BLaER1 treated with 17β-estradiol and CSF1 and Interleukin-3, amounts not matched to agents 10 nM and 100 nM (cell line): Measurements from ENCODE around the gene MRPS18C.

ENCODE experiments used
- H3K27ac ChIP-seq, 11 experiments: shearing (Covaris generic); formaldehyde crosslinking; 2 replicates each; pipeline ENCODE4 v1.8.1; 2022
- H3K27me3 ChIP-seq, 11 experiments: shearing (Covaris generic); formaldehyde crosslinking; 2 replicates each; pipeline ENCODE4 v1.8.1; 2022
- H3K36me3 ChIP-seq, 11 experiments: shearing (Covaris generic); formaldehyde crosslinking; 2 replicates each; pipeline ENCODE4 v1.8.1; 2022
- H3K4me1 ChIP-seq, 10 experiments: shearing (Covaris generic); formaldehyde crosslinking; 2 replicates each; pipeline ENCODE4 v1.8.1; 2022
- H3K4me2 ChIP-seq, 11 experiments: shearing (Covaris generic); formaldehyde crosslinking; 2 replicates each; pipeline ENCODE4 v1.8.1; 2022
- H3K4me3 ChIP-seq, 10 experiments: shearing (Covaris generic); formaldehyde crosslinking; 2 replicates each; pipeline ENCODE4 v1.8.1; 2022
- H3K9ac ChIP-seq, 11 experiments: shearing (Covaris generic); formaldehyde crosslinking; 2 replicates each; pipeline ENCODE4 v1.8.1; 2022
- H3K9me3 ChIP-seq, 11 experiments: shearing (Covaris generic); formaldehyde crosslinking; replicated peaks in 1 of 11; 2 replicates each; pipeline ENCODE4 v1.8.1; 2022
- H4K20me1 ChIP-seq, 11 experiments: shearing (Covaris generic); formaldehyde crosslinking; 2 replicates each; pipeline ENCODE4 v1.8.1; 2022
- Cebpa-rat ChIP-seq, 11 experiments: shearing (Covaris generic); IDR thresholded peaks; 2 replicates each; pipeline ENCODE4 v1.8.1; 2022

Gene MRPS18C

GRCh38 chr4:83440899-83441298, 15.0 kb upstream of the MRPS18C start:
- Histone ChIP-seq H4K20me1 (no peaks in the 10 kb centered on the region), H3K27me3 (no peaks in the 10 kb centered on the region), H3K36me3 (peaks cover 63 to 97% (median 78%) of the 10 kb centered on the region in 11 experiments), H3K4me3 (no peak overlapping the region), H3K9me3 (no peaks in the 10 kb centered on the region), H3K4me2 (peak overlapping the region in 2 of 11 experiments; percentile 2 to 38; a peak in 3 of 22 replicates), H3K4me1 (peaks cover 0 to 25% (median 10%) of the 10 kb centered on the region in 10 experiments; a peak in 11 of 20 replicates), H3K9ac (no peak overlapping the region), H3K27ac (no peak overlapping the region; a peak in 1 of 22 replicates)
- TF ChIP-seq Cebpa-rat (IDR thresholded peaks at IDR 0.05), result no peak

DNA sequence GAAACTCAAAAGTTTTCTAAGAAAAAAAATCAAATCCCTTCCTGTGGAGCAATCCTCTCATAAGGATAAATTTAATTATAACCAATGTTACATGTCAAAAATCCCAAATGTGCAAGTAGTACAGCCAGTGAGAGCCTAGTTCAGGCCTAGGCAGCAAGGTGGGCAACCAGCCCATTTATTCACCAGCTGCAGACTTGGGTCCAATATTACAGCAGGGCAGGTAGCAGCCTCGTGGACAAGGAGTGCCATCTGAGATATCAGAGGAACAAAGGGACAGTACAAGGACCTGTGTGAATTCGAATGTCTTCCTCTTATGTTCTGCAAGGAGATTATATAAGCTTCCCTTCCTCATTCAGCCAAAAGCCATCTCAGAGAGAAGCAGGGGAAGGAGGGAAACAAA, 6.8 kb upstream of the MRPS18C start:
- no peak overlapping the region for H3K4me2 ChIP-seq
- no peaks in the 10 kb centered on the region for H3K27me3 ChIP-seq
- TF ChIP-seq Cebpa-rat (IDR thresholded peaks at IDR 0.05), result no peak
- no peak overlapping the region for H3K4me3 ChIP-seq
- no peak overlapping the region for H3K27ac ChIP-seq
- H3K36me3 ChIP-seq, result peaks cover 49 to 82% (median 69%) of the 10 kb centered on the region in 11 experiments
- peaks cover 0 to 3% (median 0%) of the 10 kb centered on the region in 11 experiments; a peak in 2 of 22 replicates for H4K20me1 ChIP-seq
- peaks cover 5 to 33% (median 7%) of the 10 kb centered on the region in 10 experiments for H3K4me1 ChIP-seq
- H3K9me3 ChIP-seq, result no peaks in the 10 kb centered on the region
- 0 out of 22 replicates have a peak overlapping the region, but pooled peaks of 1 of the 11 experiments have one; percentile 23 for H3K9ac ChIP-seq

- no peaks in the 10 kb centered on the region for H3K27me3 ChIP-seq
- H3K9ac ChIP-seq, result peak overlapping the region; percentile 87 to 97 (median 91)
- no peaks in the 10 kb centered on the region for H3K9me3 ChIP-seq
- peaks cover 40 to 65% (median 55%) of the 10 kb centered on the region in 11 experiments; a peak in 21 of 22 replicates for H3K36me3 ChIP-seq
- peak overlapping the region; percentile 93 to 98 (median 95) for H3K27ac ChIP-seq
- H4K20me1 ChIP-seq, result peaks cover 0 to 8% (median 0%) of the 10 kb centered on the region in 11 experiments; a peak in 2 of 22 replicates
- H3K4me1 ChIP-seq, result peaks cover 26 to 60% (median 30%) of the 10 kb centered on the region in 10 experiments
- H3K4me2 ChIP-seq, result peak overlapping the region; percentile 79 to 94 (median 83)
- TF ChIP-seq Cebpa-rat (IDR thresholded peaks at IDR 0.05), result no peak
- peak overlapping the region; percentile 69 to 88 (median 76) for H3K4me3 ChIP-seq
These were observed 1.2 kb upstream of the MRPS18C start for GRCh38 chr4:83454686-83455085.

GRCh38 chr4:83456184-83456501, 285 bp downstream of the MRPS18C start:
- Histone ChIP-seq H3K9me3 (no peaks in the 10 kb centered on the region), H3K27ac (peak overlapping the region; percentile 93 to 98 (median 95)), H3K4me3 (peak overlapping the region; percentile 69 to 88 (median 76)), H3K4me1 (peaks cover 26 to 54% (median 30%) of the 10 kb centered on the region in 10 experiments), H3K27me3 (no peaks in the 10 kb centered on the region), H3K4me2 (peak overlapping the region; percentile 76 to 95 (median 86)), H4K20me1 (peaks cover 0 to 8% (median 0%) of the 10 kb centered on the region in 11 experiments; a peak in 2 of 22 replicates), H3K9ac (peak overlapping the region; percentile 87 to 97 (median 91)), H3K36me3 (peaks cover 54 to 72% (median 63%) of the 10 kb centered on the region in 11 experiments)
- no peak; a peak in 1 of 22 replicates for TF ChIP-seq Cebpa-rat (IDR thresholded peaks at IDR 0.05)

DNA sequence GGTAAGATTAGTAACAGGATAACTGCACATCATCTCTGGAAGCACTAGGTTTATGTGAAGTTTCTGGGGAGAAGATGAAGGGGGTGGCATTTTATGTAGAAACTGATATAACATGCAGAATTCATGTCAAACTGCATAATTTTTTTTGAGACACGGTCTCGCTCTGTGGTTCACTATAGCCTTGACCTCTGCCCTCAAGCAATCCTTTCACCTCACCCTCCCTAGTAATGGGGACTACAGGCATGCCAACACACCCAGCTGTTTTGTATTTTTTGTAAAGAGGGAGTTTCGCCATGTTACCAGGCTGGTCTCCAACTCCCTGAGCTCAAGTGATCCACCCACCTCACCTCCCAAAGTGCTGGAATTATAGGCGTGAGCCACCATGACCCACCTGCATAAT, 17.6 kb downstream of the MRPS18C start:
- Histone ChIP-seq H3K9me3 (no peaks in the 10 kb centered on the region), H3K27ac (no peak overlapping the region), H3K4me2 (no peak overlapping the region), H3K9ac (no peak overlapping the region), H3K4me1 (no peaks in the 10 kb centered on the region), H3K27me3 (no peaks in the 10 kb centered on the region), H3K36me3 (peaks cover 63 to 96% (median 75%) of the 10 kb centered on the region in 11 experiments), H3K4me3 (no peak overlapping the region), H4K20me1 (no peaks in the 10 kb centered on the region)
- no peak for TF ChIP-seq Cebpa-rat (IDR thresholded peaks at IDR 0.05)

- Histone ChIP-seq H4K20me1 (no peaks in the 10 kb centered on the region), H3K4me3 (no peak overlapping the region), H3K9ac (no peak overlapping the region), H3K27me3 (no peaks in the 10 kb centered on the region), H3K4me2 (no peak overlapping the region), H3K4me1 (no peaks in the 10 kb centered on the region), H3K9me3 (no peaks in the 10 kb centered on the region), H3K27ac (no peak overlapping the region), H3K36me3 (peaks cover 63 to 96% (median 76%) of the 10 kb centered on the region in 11 experiments)
- no peak for TF ChIP-seq Cebpa-rat (IDR thresholded peaks at IDR 0.05)
These were observed 18.1 kb downstream of the MRPS18C start for GRCh38 chr4:83473966-83474365.

DNA sequence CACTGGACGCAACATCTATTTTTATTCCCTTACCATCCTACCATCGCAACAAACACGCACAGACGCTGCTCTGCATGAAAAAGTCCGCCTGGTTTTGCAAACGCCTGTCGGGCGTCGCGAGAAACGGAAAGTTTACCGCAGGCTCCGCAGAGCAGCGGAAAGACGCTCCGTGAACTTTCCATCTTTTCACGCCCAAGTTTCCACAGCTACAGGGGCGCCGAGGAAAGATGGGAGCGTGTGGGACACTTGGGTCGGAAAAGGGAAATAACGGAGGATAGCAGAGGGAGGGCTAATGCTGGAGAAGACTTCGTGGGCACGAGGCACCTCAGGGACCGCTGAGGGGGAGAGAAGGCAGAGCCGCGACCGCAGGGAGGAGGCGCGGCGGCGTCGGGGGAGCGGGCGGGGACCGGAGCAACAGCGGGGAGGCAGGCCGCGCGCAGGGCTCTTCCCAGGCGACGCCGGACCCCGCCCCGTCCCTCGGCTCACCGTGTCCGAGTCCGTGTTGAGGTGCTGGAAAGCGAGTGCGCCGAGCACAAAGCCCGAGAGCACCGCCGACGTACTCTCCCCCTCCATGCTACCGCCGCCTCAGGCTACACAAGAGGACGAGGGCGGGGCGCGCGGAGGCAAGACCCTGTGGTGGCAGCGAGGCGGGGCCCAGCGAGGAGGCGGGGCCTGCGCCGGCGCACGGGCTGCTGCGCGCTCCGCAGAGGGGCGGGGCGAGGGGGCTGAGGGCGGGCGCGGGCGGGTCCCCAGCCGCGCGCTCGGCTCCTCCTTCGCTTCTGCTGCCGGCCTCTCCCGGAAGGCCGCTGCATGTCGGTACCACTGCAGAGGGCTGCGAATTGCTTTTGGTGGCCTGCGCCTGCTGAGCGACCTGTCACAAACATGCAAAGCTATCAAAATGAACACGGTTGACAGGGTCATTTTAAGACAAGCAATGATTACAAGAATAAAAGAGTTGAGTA, 28.9 kb downstream of the MRPS18C start, which contains the start of gene ABRAXAS1:
Gene ABRAXAS1, minus strand, starts transcription at position 601 of the 962 bp plus-strand sequence. Its CDS starts 28 bp downstream, at position 573.
- Histone ChIP-seq H3K27me3 (no peaks in the 10 kb centered on the region), H3K4me3 (peak within 1 kb of the TSS; percentile 64 to 88 (median 75)), H3K36me3 (peaks cover 7 to 34% (median 18%) of the 10 kb centered on the region in 11 experiments; a peak in 21 of 22 replicates), H3K27ac (peak within 1 kb of the TSS; percentile 16 to 93 (median 86); a peak in 21 of 22 replicates), H3K9me3 (no peaks in the 10 kb centered on the region), H4K20me1 (no peaks in the 10 kb centered on the region), H3K9ac (peak within 1 kb of the TSS; percentile 78 to 90 (median 87)), H3K4me1 (peaks cover 19 to 33% (median 27%) of the 10 kb centered on the region in 10 experiments), H3K4me2 (peak within 1 kb of the TSS; percentile 76 to 95 (median 85))
- TF ChIP-seq Cebpa-rat (IDR thresholded peaks at IDR 0.05), result no peak

DNA sequence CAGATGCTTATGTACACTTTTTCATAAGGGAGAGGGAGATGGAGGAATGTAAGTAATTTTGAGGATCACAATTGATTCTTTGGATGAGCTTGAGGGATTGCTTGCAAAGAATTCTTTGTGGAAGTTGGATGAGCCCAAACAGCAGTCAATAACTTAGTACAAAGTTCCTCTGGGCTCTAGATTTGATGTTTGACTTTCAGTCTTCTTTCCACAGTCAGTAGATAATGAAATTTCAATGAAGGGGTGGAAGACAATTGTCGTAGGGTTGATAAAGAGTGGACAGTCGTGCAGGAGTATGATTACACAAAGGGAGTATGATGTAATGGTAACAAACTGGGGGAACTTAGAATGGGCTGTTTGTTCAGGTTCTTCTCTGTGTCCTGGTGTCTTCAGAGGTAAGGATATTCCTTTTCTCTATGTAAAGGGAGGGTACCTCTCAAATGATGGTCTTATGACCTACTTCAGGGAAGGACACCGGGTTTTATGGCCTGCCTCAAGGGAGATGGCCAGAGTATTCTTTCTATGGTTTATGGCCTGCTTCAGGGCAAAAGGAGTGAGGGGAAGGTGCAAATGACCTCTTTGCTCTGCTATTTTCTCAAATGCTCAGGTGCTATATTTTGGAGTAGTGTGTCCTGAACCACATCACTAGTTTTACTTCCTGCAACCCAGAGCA, 30.7 kb downstream of the MRPS18C start:
- Histone ChIP-seq H3K4me1 (peaks cover 19 to 31% (median 27%) of the 10 kb centered on the region in 10 experiments), H3K27me3 (no peaks in the 10 kb centered on the region), H3K27ac (no peak overlapping the region), H3K9me3 (no peaks in the 10 kb centered on the region), H3K4me2 (no peak overlapping the region; a peak in 1 of 22 replicates), H4K20me1 (no peaks in the 10 kb centered on the region), H3K9ac (no peak overlapping the region), H3K4me3 (no peak overlapping the region), H3K36me3 (peaks cover 0 to 17% (median 3%) of the 10 kb centered on the region in 11 experiments; a peak in 9 of 22 replicates)
- no peak for TF ChIP-seq Cebpa-rat (IDR thresholded peaks at IDR 0.05)
